ENCODE results near the gene NLGN1.

The NLGN1 gene

DNA sequence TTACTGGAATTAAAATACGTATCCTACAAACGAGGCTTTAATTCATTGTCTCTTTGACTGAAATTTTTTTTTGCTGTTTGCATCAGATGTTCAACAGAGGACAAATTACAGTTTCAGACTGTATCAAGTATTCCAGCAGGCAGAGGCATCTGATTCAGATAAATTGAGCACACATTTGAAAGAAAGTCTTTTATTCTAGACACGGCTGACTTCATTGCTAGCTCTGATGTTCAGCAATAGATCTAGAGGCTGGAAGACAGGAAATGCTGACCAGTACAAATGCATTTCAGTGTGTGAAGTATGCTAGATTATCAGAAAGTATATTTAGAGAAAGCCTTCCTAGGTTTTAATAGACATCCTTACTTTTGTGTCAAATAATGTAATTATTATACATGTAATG, 472.2 kb downstream of the NLGN1 start:
- Histone ChIP-seq H3K27me3 (ENCODE audit: control insufficient read depth, insufficient read depth, low read length) (no peaks in the 10 kb centered on the region), H3K4me3 (ENCODE audit: low read depth, low read length) (no peak overlapping the region), H3K9me3 (ENCODE audit: control insufficient read depth, insufficient read depth, low read depth, low read length) (no peaks in the 10 kb centered on the region), H3K4me1 (ENCODE audit: control insufficient read depth, insufficient read depth, low read length) (peaks cover 6% of the 10 kb centered on the region; the same call in 1 of the 2 replicates), H3K27ac (ENCODE audit: low read depth, low read length) (no peak overlapping the region), H3K36me3 (ENCODE audit: control insufficient read depth, insufficient read depth, low read length) (no peaks in the 10 kb centered on the region), H3K9ac (ENCODE audit: low read length) (no peak overlapping the region)

DNA sequence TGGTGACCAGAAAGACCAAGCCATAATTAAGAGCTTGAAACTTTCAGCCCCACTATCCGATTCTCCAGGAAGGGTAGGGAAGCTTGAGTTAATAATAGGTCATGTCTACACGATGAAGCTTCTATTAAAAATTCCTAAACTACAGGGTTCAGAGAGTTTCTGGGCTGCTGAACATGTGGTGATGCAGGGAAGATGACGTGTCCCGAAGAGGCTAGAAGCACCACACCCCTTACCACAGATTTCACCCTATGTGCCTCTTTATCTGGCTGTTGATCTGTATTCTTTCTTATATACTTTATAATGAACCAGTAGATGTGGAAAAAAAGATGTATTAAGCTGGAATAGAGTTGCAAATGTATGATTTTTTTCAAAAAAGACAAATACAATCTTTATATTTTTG, 473.4 kb downstream of the NLGN1 start:
- Histone ChIP-seq H3K27ac (ENCODE audit: low read depth, low read length) (no peak overlapping the region), H3K4me3 (ENCODE audit: low read depth, low read length) (no peak overlapping the region), H3K36me3 (ENCODE audit: control insufficient read depth, insufficient read depth, low read length) (no peaks in the 10 kb centered on the region), H3K4me1 (ENCODE audit: control insufficient read depth, insufficient read depth, low read length) (peaks cover under 1% of the 10 kb centered on the region; the same call in 1 of the 2 replicates), H3K9ac (ENCODE audit: low read length) (no peak overlapping the region), H3K27me3 (ENCODE audit: control insufficient read depth, insufficient read depth, low read length) (no peaks in the 10 kb centered on the region), H3K9me3 (ENCODE audit: control insufficient read depth, insufficient read depth, low read depth, low read length) (no peaks in the 10 kb centered on the region)

- H3K9me3 ChIP-seq (ENCODE audit: control insufficient read depth, insufficient read depth, low read depth, low read length) = no peaks in the 10 kb centered on the region
- no peak overlapping the region for H3K27ac ChIP-seq (ENCODE audit: low read depth, low read length)
- no peak overlapping the region for H3K4me3 ChIP-seq (ENCODE audit: low read depth, low read length)
- H3K36me3 ChIP-seq (ENCODE audit: control insufficient read depth, insufficient read depth, low read length) = no peaks in the 10 kb centered on the region
- H3K9ac ChIP-seq (ENCODE audit: low read length) = no peak overlapping the region
- H3K27me3 ChIP-seq (ENCODE audit: control insufficient read depth, insufficient read depth, low read length) = no peaks in the 10 kb centered on the region
- no peaks in the 10 kb centered on the region for H3K4me1 ChIP-seq (ENCODE audit: control insufficient read depth, insufficient read depth, low read length)
These were observed 478.2 kb downstream of the NLGN1 start for GRCh38 chr3:173875790-173876189.

DNA sequence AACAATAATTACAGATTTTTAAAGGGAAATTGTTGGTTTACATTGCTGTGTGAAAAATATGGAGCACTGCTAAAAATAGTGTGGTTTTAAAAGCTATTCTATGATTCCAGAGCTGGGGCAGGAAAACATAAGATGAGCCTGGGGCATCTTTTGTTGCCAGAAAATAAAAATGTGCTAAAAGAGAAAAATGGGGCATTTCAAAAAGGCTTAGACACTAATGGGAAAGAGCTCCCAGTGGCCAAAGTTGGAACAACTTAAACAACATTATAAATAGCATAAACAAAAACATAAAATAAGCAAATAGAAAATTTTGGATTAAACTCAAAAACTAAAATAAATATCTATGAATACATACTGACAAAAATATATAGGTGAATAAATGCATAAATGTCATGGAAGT, 478.9 kb downstream of the NLGN1 start:
- Histone ChIP-seq H3K27ac (ENCODE audit: low read depth, low read length) (no peak overlapping the region), H3K4me1 (ENCODE audit: control insufficient read depth, insufficient read depth, low read length) (no peaks in the 10 kb centered on the region), H3K27me3 (ENCODE audit: control insufficient read depth, insufficient read depth, low read length) (no peaks in the 10 kb centered on the region), H3K36me3 (ENCODE audit: control insufficient read depth, insufficient read depth, low read length) (no peaks in the 10 kb centered on the region), H3K9me3 (ENCODE audit: control insufficient read depth, insufficient read depth, low read depth, low read length) (no peaks in the 10 kb centered on the region), H3K4me3 (ENCODE audit: low read depth, low read length) (no peak overlapping the region), H3K9ac (ENCODE audit: low read length) (no peak overlapping the region)

GRCh38 chr3:173887888-173888287, 490.3 kb downstream of the NLGN1 start:
- Histone ChIP-seq H3K4me3 (ENCODE audit: low read depth, low read length) (no peak overlapping the region), H3K27ac (ENCODE audit: low read depth, low read length) (no peak overlapping the region), H3K36me3 (ENCODE audit: control insufficient read depth, insufficient read depth, low read length) (no peaks in the 10 kb centered on the region), H3K9me3 (ENCODE audit: control insufficient read depth, insufficient read depth, low read depth, low read length) (no peaks in the 10 kb centered on the region), H3K27me3 (ENCODE audit: control insufficient read depth, insufficient read depth, low read length) (no peaks in the 10 kb centered on the region), H3K9ac (ENCODE audit: low read length) (no peak overlapping the region), H3K4me1 (ENCODE audit: control insufficient read depth, insufficient read depth, low read length) (peaks cover 6% of the 10 kb centered on the region; the same call in 1 of the 2 replicates)

GRCh38 chr3:173889596-173889995, 492.1 kb downstream of the NLGN1 start:
- H3K9me3 ChIP-seq (ENCODE audit: control insufficient read depth, insufficient read depth, low read depth, low read length) = no peaks in the 10 kb centered on the region
- H3K4me3 ChIP-seq (ENCODE audit: low read depth, low read length) = no peak overlapping the region
- H3K27ac ChIP-seq (ENCODE audit: low read depth, low read length) = no peak overlapping the region
- H3K27me3 ChIP-seq (ENCODE audit: control insufficient read depth, insufficient read depth, low read length) = no peaks in the 10 kb centered on the region
- no peak overlapping the region for H3K9ac ChIP-seq (ENCODE audit: low read length)
- no peaks in the 10 kb centered on the region for H3K36me3 ChIP-seq (ENCODE audit: control insufficient read depth, insufficient read depth, low read length)
- H3K4me1 ChIP-seq (ENCODE audit: control insufficient read depth, insufficient read depth, low read length) = peaks cover 6% of the 10 kb centered on the region; the same call in 1 of the 2 replicates

- peaks cover 6% of the 10 kb centered on the region; the same call in 1 of the 2 replicates for H3K4me1 ChIP-seq (ENCODE audit: control insufficient read depth, insufficient read depth, low read length)
- H3K4me3 ChIP-seq (ENCODE audit: low read depth, low read length) = no peak overlapping the region
- no peaks in the 10 kb centered on the region for H3K36me3 ChIP-seq (ENCODE audit: control insufficient read depth, insufficient read depth, low read length)
- H3K9me3 ChIP-seq (ENCODE audit: control insufficient read depth, insufficient read depth, low read depth, low read length) = no peaks in the 10 kb centered on the region
- H3K9ac ChIP-seq (ENCODE audit: low read length) = no peak overlapping the region
- no peaks in the 10 kb centered on the region for H3K27me3 ChIP-seq (ENCODE audit: control insufficient read depth, insufficient read depth, low read length)
- H3K27ac ChIP-seq (ENCODE audit: low read depth, low read length) = no peak overlapping the region
These were observed 492.5 kb downstream of the NLGN1 start for GRCh38 chr3:173890091-173890490.

- H3K27me3 ChIP-seq (ENCODE audit: control insufficient read depth, insufficient read depth, low read length) = no peaks in the 10 kb centered on the region
- H3K9me3 ChIP-seq (ENCODE audit: control insufficient read depth, insufficient read depth, low read depth, low read length) = no peaks in the 10 kb centered on the region
- H3K9ac ChIP-seq (ENCODE audit: low read length) = no peak overlapping the region
- H3K36me3 ChIP-seq (ENCODE audit: control insufficient read depth, insufficient read depth, low read length) = no peaks in the 10 kb centered on the region
- H3K27ac ChIP-seq (ENCODE audit: low read depth, low read length) = no peak overlapping the region
- H3K4me3 ChIP-seq (ENCODE audit: low read depth, low read length) = no peak overlapping the region
- peaks cover 6% of the 10 kb centered on the region; the same call in 1 of the 2 replicates for H3K4me1 ChIP-seq (ENCODE audit: control insufficient read depth, insufficient read depth, low read length)
These were observed 493.9 kb downstream of the NLGN1 start for GRCh38 chr3:173891272-173892100.

GRCh38 chr3:173892547-173892946, 495.0 kb downstream of the NLGN1 start:
- Histone ChIP-seq H3K9ac (ENCODE audit: low read length) (no peak overlapping the region), H3K4me1 (ENCODE audit: control insufficient read depth, insufficient read depth, low read length) (peaks cover 6% of the 10 kb centered on the region; the same call in 1 of the 2 replicates)

GRCh38 chr3:173893066-173893465, 495.5 kb downstream of the NLGN1 start:
- Histone ChIP-seq H3K4me3 (ENCODE audit: low read depth, low read length) (no peak overlapping the region), H3K9me3 (ENCODE audit: control insufficient read depth, insufficient read depth, low read depth, low read length) (no peaks in the 10 kb centered on the region), H3K27me3 (ENCODE audit: control insufficient read depth, insufficient read depth, low read length) (no peaks in the 10 kb centered on the region), H3K27ac (ENCODE audit: low read depth, low read length) (no peak overlapping the region), H3K4me1 (ENCODE audit: control insufficient read depth, insufficient read depth, low read length) (peaks cover 6% of the 10 kb centered on the region; the same call in 1 of the 2 replicates), H3K9ac (ENCODE audit: low read length) (no peak overlapping the region), H3K36me3 (ENCODE audit: control insufficient read depth, insufficient read depth, low read length) (no peaks in the 10 kb centered on the region)

More at GRCh38 chr3:173892547-173892946, 495.0 kb downstream of the NLGN1 start:
- H3K4me3 ChIP-seq (ENCODE audit: low read depth, low read length) = no peak overlapping the region
- H3K9me3 ChIP-seq (ENCODE audit: control insufficient read depth, insufficient read depth, low read depth, low read length) = no peaks in the 10 kb centered on the region
- H3K36me3 ChIP-seq (ENCODE audit: control insufficient read depth, insufficient read depth, low read length) = no peaks in the 10 kb centered on the region
- H3K27me3 ChIP-seq (ENCODE audit: control insufficient read depth, insufficient read depth, low read length) = no peaks in the 10 kb centered on the region
- H3K27ac ChIP-seq (ENCODE audit: low read depth, low read length) = no peak overlapping the region

- H3K4me3 ChIP-seq (ENCODE audit: low read depth, low read length) = no peak overlapping the region
- H3K9me3 ChIP-seq (ENCODE audit: control insufficient read depth, insufficient read depth, low read depth, low read length) = no peaks in the 10 kb centered on the region
- peaks cover 6% of the 10 kb centered on the region; the same call in 1 of the 2 replicates for H3K4me1 ChIP-seq (ENCODE audit: control insufficient read depth, insufficient read depth, low read length)
- no peak overlapping the region for H3K27ac ChIP-seq (ENCODE audit: low read depth, low read length)
- no peaks in the 10 kb centered on the region for H3K36me3 ChIP-seq (ENCODE audit: control insufficient read depth, insufficient read depth, low read length)
- no peaks in the 10 kb centered on the region for H3K27me3 ChIP-seq (ENCODE audit: control insufficient read depth, insufficient read depth, low read length)
- no peak overlapping the region for H3K9ac ChIP-seq (ENCODE audit: low read length)
These were observed 496.3 kb downstream of the NLGN1 start for GRCh38 chr3:173893835-173894234.

All from HUES6 (cell line).